ENCODE measurements around the gene LMF2. TPM values are rescaled to one million over a fixed set of nuclear protein-coding genes. Genes with fewer than 3 reads are reported as not detected.

LMF2 gene
- total RNA-seq, 1 donor from 2014 or later: 82.9 TPM

DNA sequence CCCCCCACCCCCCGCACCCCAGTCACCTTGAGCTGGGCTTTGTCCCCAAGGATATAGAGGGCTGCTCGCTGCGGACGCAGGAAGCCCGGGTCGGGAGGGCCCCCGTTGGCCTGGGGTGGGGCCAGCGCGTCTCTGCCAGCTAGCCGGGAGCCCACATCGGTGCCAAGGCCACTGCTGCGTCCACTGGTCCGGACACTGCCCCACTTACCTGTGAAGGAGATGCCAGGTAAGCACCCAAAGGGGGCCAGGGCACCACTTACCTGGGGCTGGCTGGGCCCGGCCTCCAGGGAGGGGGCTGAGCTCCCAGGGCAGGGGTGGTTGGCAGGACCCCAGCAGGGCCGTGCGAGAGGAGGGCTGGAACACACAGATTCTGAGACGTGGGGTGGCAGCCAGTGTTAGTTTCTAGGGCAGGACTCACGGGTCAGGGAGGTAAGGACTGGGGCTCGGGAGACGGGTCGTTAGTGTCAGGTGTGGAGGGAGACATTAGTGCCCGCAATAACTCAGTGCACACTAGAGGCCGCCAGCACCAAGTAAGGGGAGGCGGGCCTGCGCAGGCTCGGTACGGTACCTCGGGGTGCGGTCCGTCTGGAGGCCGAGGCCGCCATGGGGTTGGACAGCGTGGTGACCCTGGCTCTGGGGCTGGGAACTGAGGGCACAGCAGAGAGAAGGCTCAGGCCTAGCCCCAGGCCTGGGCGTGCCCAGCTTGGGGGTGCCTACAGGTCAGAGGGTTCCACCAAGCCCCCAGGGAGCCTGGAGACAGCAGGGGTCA is 50.9 kb downstream of the LMF2 start:
- no peaks in the 10 kb centered on the region for H3K9me3 Mint-ChIP-seq
- no peak for DNase-seq (ENCODE audit: low read depth, low spot score)
- TF ChIP-seq, protein P1, sequence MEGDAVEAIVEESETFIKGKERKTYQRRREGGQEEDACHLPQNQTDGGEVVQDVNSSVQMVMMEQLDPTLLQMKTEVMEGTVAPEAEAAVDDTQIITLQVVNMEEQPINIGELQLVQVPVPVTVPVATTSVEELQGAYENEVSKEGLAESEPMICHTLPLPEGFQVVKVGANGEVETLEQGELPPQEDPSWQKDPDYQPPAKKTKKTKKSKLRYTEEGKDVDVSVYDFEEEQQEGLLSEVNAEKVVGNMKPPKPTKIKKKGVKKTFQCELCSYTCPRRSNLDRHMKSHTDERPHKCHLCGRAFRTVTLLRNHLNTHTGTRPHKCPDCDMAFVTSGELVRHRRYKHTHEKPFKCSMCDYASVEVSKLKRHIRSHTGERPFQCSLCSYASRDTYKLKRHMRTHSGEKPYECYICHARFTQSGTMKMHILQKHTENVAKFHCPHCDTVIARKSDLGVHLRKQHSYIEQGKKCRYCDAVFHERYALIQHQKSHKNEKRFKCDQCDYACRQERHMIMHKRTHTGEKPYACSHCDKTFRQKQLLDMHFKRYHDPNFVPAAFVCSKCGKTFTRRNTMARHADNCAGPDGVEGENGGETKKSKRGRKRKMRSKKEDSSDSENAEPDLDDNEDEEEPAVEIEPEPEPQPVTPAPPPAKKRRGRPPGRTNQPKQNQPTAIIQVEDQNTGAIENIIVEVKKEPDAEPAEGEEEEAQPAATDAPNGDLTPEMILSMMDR (conservative IDR thresholded peaks at IDR 0.05): peak; percentile 34
- H3K27ac Mint-ChIP-seq (ENCODE audit: unreplicated experiment): no peak overlapping the region
- H3K27me3 Mint-ChIP-seq (ENCODE audit: low read depth): no peaks in the 10 kb centered on the region
- H3K36me3 Mint-ChIP-seq (ENCODE audit: low read depth): peaks cover 3% of the 10 kb centered on the region
- H3K4me3 Mint-ChIP-seq: peak overlapping the region; percentile 34
- peaks cover 5% of the 10 kb centered on the region for H3K4me1 Mint-ChIP-seq

GRCh38 chr22:50456026-50456425 is 51.5 kb downstream of the LMF2 start:
- peaks cover 3% of the 10 kb centered on the region for H3K36me3 Mint-ChIP-seq (ENCODE audit: low read depth)
- peaks cover 5% of the 10 kb centered on the region for H3K4me1 Mint-ChIP-seq

GRCh38 chr22:50455201-50455600 is 52.3 kb downstream of the LMF2 start:
- H3K36me3 Mint-ChIP-seq (ENCODE audit: low read depth): peaks cover 3% of the 10 kb centered on the region
- no peak overlapping the region for H3K4me3 Mint-ChIP-seq
- no peaks in the 10 kb centered on the region for H3K9me3 Mint-ChIP-seq
- H3K27ac Mint-ChIP-seq (ENCODE audit: unreplicated experiment): no peak overlapping the region
- H3K4me1 Mint-ChIP-seq: peaks cover 5% of the 10 kb centered on the region
- no peaks in the 10 kb centered on the region for H3K27me3 Mint-ChIP-seq (ENCODE audit: low read depth)
- DNase-seq (ENCODE audit: low read depth, low spot score): no peak
- TF ChIP-seq, protein P1 (conservative IDR thresholded peaks at IDR 0.05): no peak

More at GRCh38 chr22:50456026-50456425, 51.5 kb downstream of the LMF2 start:
- no peak for DNase-seq (ENCODE audit: low read depth, low spot score)
- H3K9me3 Mint-ChIP-seq: no peaks in the 10 kb centered on the region
- TF ChIP-seq, protein P1 (conservative IDR thresholded peaks at IDR 0.05): no peak
- no peaks in the 10 kb centered on the region for H3K27me3 Mint-ChIP-seq (ENCODE audit: low read depth)
- H3K27ac Mint-ChIP-seq (ENCODE audit: unreplicated experiment): no peak overlapping the region
- no peak overlapping the region for H3K4me3 Mint-ChIP-seq

- H3K27ac Mint-ChIP-seq (ENCODE audit: unreplicated experiment): no peak overlapping the region
- DNase-seq (ENCODE audit: low read depth, low spot score): no peak
- peaks cover 6% of the 10 kb centered on the region for H3K36me3 Mint-ChIP-seq (ENCODE audit: low read depth)
Measured at GRCh38 chr22:50454556-50455075, 52.9 kb downstream of the LMF2 start.

More at GRCh38 chr22:50454556-50455075, 52.9 kb downstream of the LMF2 start:
- TF ChIP-seq, protein P1 (conservative IDR thresholded peaks at IDR 0.05): no peak
- Mint-ChIP-seq H3K4me3 (no peak overlapping the region), H3K4me1 (peaks cover 8% of the 10 kb centered on the region), H3K9me3 (no peaks in the 10 kb centered on the region), H3K27me3 (ENCODE audit: low read depth) (no peaks in the 10 kb centered on the region)

Other genes with a start within 250 kb of the LMF2 start
- gene MAPK12, start 246.0 kb downstream of the LMF2 start, total RNA-seq: 45.1 and 46.5 TPM in 2 replicates
- gene MAPK11, start 237.3 kb downstream of the LMF2 start, total RNA-seq: 15.9 and 16.3 TPM in 2 replicates
- gene PLXNB2, start 200.1 kb downstream of the LMF2 start, total RNA-seq: 128 and 130 TPM in 2 replicates
- 18.8 and 22.0 TPM in 2 replicates for gene DENND6B, start 180.7 kb downstream of the LMF2 start, total RNA-seq
- gene PPP6R2, start 164.4 kb downstream of the LMF2 start, total RNA-seq: 54.8 and 55.9 TPM in 2 replicates
- gene SBF1, start 32.7 kb downstream of the LMF2 start, total RNA-seq: 116 and 130 TPM in 2 replicates
- 1.7 TPM in 2 replicates for gene ADM2, start 26.2 kb downstream of the LMF2 start, total RNA-seq
- gene MIOX, start 20.8 kb downstream of the LMF2 start, total RNA-seq: 0.30 and 0.35 TPM in 2 replicates
- 114 and 116 TPM in 2 replicates for gene NCAPH2, start 522 bp upstream of the LMF2 start, total RNA-seq
- 2.3 and 4.2 TPM in 2 replicates for gene SCO2, start 17.9 kb upstream of the LMF2 start, total RNA-seq
- 0.86 and 1.2 TPM in 2 replicates for gene TYMP, start 22.3 kb upstream of the LMF2 start, total RNA-seq
- gene KLHDC7B, start 38.2 kb upstream of the LMF2 start, total RNA-seq: 0.05 and 0.07 TPM in 2 replicates
- gene SYCE3, start 55.2 kb upstream of the LMF2 start, total RNA-seq: not detected in 2 replicates
- 81.2 and 84.1 TPM in 2 replicates for gene CPT1B, start 70.7 kb upstream of the LMF2 start, total RNA-seq
- gene CHKB, start 75.1 kb upstream of the LMF2 start, total RNA-seq: 88.1 and 91.3 TPM in 2 replicates
- gene MAPK8IP2, start 93.1 kb upstream of the LMF2 start, total RNA-seq: 30.4 and 31.8 TPM in 2 replicates
- gene ARSA, start 120.5 kb upstream of the LMF2 start, total RNA-seq: 14.6 and 16.1 TPM in 2 replicates
- 15.2 and 15.4 TPM in 2 replicates for gene SHANK3, start 165.1 kb upstream of the LMF2 start, total RNA-seq
- 0.34 TPM in 1 of 2 replicates, not detected in the other for gene ACR, start 230.5 kb upstream of the LMF2 start, total RNA-seq